LNCaP clone FGC (cell line): ENCODE data around the gene LUZP2.
A peak's percentile ranks its signal among the peaks of the same experiment; 100 is the strongest.

Experiments
- DNase-seq: peaks from one replicate; pipeline ENCODE4 v3.0.0-alpha.2; 2011; ENCODE audit warnings: low read depth
- H3K4me3 ChIP-seq: 2 replicates; pipeline ENCODE4 v1.5.1; 2011; ENCODE audit warnings: mild to moderate bottlenecking, low read depth, low read length, control low read depth
- TF ChIP-seq, protein P1 (sequence below): IDR thresholded peaks from 2 replicates; pipeline ENCODE4 v1.5.1; 2012; ENCODE audit warnings: mild to moderate bottlenecking; ENCODE audit not compliant: control insufficient read depth, insufficient read depth; ENCODE audit errors: extremely low read depth

Gene LUZP2

DNA sequence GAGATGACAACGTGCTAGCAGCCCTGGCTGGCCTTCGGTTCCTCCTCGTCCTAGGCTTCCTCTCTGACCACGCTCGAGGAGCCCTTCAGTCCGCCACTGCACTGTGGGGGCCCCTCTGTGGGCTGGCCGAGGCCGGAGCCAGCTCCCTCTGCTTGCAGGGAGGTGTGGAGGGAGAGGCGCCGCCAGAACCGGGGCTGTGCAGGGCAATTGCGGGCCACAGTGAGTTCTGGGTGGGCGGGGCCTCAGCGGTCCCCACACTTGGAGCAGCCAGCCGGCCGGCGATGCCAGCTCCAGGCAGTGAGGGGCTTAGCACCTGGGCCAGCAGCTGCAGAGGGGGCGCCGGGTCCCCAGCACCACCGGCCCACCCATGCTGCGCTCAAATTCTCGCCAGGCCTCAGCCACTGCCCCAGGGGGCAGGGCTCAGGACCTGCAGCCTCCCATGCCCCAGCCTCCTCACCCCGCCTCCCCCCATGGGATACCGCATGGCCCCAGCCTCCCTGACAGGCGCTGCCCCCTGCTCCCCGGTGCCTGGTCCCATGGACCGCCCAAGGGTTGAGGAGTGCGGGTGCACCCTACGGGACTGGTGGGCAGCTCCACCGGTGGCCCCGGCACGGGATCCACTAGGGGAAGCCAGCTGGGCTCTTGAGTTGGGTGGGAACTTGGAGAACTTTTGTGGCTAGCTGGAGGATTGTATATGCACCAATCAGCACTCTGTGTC is 399.4 kb downstream of the LUZP2 start:
- TF ChIP-seq, protein P1, sequence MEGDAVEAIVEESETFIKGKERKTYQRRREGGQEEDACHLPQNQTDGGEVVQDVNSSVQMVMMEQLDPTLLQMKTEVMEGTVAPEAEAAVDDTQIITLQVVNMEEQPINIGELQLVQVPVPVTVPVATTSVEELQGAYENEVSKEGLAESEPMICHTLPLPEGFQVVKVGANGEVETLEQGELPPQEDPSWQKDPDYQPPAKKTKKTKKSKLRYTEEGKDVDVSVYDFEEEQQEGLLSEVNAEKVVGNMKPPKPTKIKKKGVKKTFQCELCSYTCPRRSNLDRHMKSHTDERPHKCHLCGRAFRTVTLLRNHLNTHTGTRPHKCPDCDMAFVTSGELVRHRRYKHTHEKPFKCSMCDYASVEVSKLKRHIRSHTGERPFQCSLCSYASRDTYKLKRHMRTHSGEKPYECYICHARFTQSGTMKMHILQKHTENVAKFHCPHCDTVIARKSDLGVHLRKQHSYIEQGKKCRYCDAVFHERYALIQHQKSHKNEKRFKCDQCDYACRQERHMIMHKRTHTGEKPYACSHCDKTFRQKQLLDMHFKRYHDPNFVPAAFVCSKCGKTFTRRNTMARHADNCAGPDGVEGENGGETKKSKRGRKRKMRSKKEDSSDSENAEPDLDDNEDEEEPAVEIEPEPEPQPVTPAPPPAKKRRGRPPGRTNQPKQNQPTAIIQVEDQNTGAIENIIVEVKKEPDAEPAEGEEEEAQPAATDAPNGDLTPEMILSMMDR, result no peak
- no peak for DNase-seq
- H3K4me3 ChIP-seq, result no peak overlapping the region

DNA sequence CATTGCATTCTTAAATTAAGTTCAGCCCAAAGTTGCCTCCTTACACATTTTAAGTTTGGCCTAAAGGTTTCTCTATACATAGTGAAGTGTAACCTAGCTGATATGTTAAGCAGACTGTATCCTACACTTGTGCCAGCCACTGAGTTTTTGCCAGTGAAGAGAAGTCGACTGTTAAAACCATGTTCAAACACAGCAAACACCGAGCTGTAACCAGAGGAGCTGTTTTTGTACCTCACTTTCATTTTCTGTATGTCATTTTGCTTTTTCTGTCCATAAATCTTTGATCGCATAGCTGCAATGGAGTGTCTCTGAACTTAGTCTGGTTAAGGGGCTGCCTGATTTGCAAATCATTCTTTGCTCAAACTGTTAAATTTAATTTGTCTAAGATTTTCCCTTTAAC is 403.7 kb downstream of the LUZP2 start:
- no peak overlapping the region for H3K4me3 ChIP-seq
- no peak for DNase-seq
- TF ChIP-seq, protein P1, result no peak

DNA sequence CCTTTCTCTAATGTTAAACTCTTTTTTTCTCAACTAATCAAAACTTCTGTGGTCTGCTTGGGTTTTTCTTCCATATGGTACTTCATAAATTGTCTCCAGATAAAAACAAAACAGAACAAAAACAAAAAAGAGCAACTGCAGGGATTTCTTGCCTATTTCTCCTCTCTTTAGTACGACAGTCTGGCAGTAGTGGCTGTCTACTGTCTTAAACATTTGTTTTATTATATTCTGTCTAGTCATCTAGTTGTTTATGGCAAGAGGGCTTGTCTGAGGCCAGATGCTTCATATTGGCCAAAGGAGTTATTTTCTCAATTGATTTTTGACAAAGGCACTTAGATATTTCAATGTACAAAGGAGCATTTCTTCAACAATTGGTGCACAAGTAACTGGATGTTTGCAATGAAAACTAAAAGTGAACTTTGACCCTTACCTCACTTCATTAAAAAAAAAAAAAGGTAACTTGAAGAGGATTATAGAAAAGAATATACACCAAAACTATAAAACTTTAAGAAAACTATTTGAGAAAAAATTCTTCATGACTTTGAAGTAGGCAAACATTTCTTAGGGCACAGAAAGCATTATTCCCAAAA is 404.2 kb downstream of the LUZP2 start:
- DNase-seq, result no peak
- H3K4me3 ChIP-seq, result no peak overlapping the region
- TF ChIP-seq, protein P1, result no peak

DNA sequence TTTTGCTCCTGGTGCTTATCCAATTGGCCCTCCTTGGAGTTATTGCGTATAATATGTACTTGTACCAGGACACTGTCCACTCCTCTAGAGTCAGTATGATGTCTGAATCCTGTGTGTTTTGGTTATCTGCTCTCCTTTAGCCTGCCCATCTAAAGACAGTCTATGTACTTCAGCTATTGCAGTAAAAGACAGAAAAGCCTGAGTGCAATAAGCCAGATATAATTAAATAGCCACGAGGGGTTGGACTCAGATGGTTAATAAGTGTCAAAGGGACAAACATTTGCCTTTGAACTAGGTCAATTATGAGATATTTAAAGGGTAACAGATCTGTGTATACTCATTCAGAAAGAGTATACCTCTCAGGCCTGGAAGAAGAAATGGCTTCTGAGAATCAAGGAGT is 406.7 kb downstream of the LUZP2 start:
- DNase-seq, result no peak
- TF ChIP-seq, protein P1, result no peak
- no peak overlapping the region for H3K4me3 ChIP-seq

DNA sequence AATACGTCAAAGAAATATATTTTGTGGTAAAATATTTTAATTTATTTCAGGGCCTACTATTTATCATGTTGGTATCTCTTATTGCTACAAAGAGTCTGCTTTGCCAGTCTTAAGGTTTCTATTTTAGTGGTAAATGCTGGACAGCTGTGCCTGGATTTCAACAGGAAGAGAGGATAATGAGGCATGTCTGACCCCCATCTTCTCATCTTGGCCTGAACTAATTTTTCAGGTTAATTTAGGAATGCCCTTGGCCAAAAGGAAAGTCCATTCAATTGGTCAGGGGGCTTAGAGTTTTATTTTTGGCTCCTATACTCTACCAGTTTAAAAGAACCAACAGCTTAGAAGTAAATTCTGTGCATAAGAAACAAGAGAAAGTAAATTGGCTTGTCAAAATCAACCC is 428.2 kb downstream of the LUZP2 start:
- TF ChIP-seq, protein P1, result no peak
- no peak overlapping the region for H3K4me3 ChIP-seq
- DNase-seq, result no peak

DNA sequence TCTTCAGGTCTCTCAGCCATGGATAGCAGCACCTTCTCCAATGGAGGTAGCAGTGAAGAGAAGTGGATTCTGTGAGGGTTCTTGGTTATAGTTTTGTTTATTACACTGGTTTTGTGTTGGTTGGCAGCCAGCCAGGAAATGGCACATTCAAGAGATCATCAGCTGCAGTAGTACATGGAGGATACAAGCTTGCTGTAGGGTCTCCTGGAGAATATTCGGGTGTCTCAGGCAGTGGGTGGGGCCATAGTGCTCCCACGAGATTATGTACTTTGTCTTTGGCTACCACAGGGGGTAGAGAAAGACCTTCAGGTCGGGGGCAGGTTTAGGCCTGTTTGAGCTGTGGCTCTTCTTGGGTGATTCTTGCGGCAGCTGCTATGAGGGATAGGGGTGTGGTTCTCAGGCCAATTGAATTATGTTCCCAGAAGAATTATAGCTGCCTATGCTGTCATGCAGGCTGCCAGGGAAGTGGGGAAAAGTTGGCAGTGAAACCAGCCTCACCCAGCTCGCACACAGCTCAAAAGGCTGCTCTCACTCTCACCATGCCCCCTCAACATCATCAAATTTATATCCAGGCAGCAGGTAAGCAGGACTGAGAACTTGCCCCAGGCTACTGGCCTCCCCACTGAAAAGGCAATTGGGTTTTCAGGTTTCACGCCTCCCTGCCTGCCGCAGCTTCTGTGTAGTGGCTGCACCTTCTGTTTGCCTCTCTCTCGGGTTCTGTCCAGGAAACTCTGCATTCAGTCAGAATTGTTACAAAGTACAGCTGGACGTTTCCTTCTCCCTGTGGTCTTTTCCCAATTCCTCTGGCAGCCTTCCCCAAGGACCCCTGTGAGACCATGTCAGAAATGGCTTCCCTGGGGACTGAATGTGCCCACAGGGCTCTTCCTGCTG is 435.5 kb downstream of the LUZP2 start:
- peak; percentile 1 for DNase-seq
- H3K4me3 ChIP-seq, result no peak overlapping the region

More for the DNA sequence above, 435.5 kb downstream of the LUZP2 start:
- TF ChIP-seq, protein P1, result no peak
